Stomach (tissue), 19 donors: ENCODE data around the gene STMP1. TPM values are rescaled to one million over a fixed set of nuclear protein-coding genes. Genes with fewer than 3 reads are reported as not detected.

ENCODE experiments used
- DNase-seq, 2 donors: peaks; one replicate each; pipeline versions ENCODE4 v3.0.0 to v3.0.0-alpha.2; 2013 to 2019
- H3K27ac ChIP-seq, 5 donors: fragments of 200-600 bp in 4 of 5; sonication (generic) in 4 of 5; one replicate each; pipeline ENCODE4 v1.5.1; 2013 to 2019; ENCODE audit warnings: mild to moderate bottlenecking in 1 of 5, moderate library complexity in 1 of 5
- H3K27me3 ChIP-seq, 3 donors: fragments of 200-600 bp; sonication (generic); one replicate each; pipeline ENCODE4 v1.5.1; 2017 to 2019; ENCODE audit warnings: mixed run types in 1 of 3
- H3K36me3 ChIP-seq, 4 donors: fragments of 200-600 bp; sonication (generic); 1 replicate in 3 of 4; 2 replicates in 1 of 4; pipeline ENCODE4 v1.5.1; 2016 to 2019
- H3K4me1 ChIP-seq, 4 donors: fragments of 200-600 bp; sonication (generic); one replicate each; pipeline ENCODE4 v1.5.1; 2016 to 2019
- H3K4me3 ChIP-seq, 4 donors: fragments of 200-600 bp; sonication (generic) in 3 of 4; one replicate each; pipeline ENCODE4 v1.5.1; 2016 to 2019; ENCODE audit warnings: mild to moderate bottlenecking in 1 of 4
- H3K9me3 ChIP-seq, 4 donors: fragments of 200-600 bp; sonication (generic); one replicate each; pipeline ENCODE4 v1.5.1; 2016 to 2019
- EP300 ChIP-seq: sonication (generic); formaldehyde crosslinking; IDR thresholded peaks from one replicate; pipeline ENCODE4 v1.6.1; 2017; ENCODE audit warnings: antibody characterized with exemption
- POLR2A ChIP-seq, 4 donors: fragments of 450-650 bp; IDR thresholded peaks; one replicate each; pipeline ENCODE4 v1.6.1; 2016; ENCODE audit warnings: antibody characterized with exemption in 4 of 4, control low read depth in 2 of 4, mild to moderate bottlenecking in 1 of 4, moderate library complexity in 1 of 4
- POLR2AphosphoS5 ChIP-seq, 3 donors: sonication (generic); formaldehyde crosslinking; IDR thresholded peaks; one replicate each; pipeline ENCODE4 v1.6.1; 2016; ENCODE audit warnings: antibody characterized with exemption in 3 of 3
- WGBS, 5 donors: extraction: QIAGEN DNeasy Blood & Tissue Kit in 3 of 5; methylation state at CpG; one replicate each; pipeline versions ENCODE4 v1.1.5 to v1.1.7; 2013 to 2018; 5-methylcytosine and 5-hydroxymethylcytosine counted together
- intact Hi-C: fragments of 100-400 bp; cut with DNase I; formaldehyde crosslinking; loops from one replicate; pipeline ENCODE4 v1.15.1; 2023; ENCODE audit warnings: low total_unique reads
- long read RNA-seq, 10 donors: transcript quantifications; one replicate each; lab custom pipeline, GENCODE V29; 2026
- polyA plus RNA-seq, 3 donors: library from polyadenylated mRNA; stranded (reverse); fragments of 200-250 nt; gene quantifications; one replicate each; pipeline ENCODE4 v1.2.3, GENCODE V29; 2013
- total RNA-seq, 5 donors: library from RNA; depleted of rRNA; stranded (reverse); fragments of >200 nt; gene quantifications; one replicate each; pipeline versions ENCODE4 v1.1.0 to v1.2.3, GENCODE V29; 2014 to 2016
- TF ChIP-seq, protein P1 (sequence below), 7 experiments: fragments of 450-650 bp in 4 of 7; fragments of 200-600 bp in 3 of 7; sonication (generic) in 3 of 7; IDR thresholded peaks; one replicate each; pipeline ENCODE4 v1.5.1; 2016 to 2019; ENCODE audit warnings: antibody characterized with exemption in 7 of 7, control low read depth in 2 of 7, mild to moderate bottlenecking in 1 of 7
- donor health status: healthy with polysubstance abuse.
- donor health status: Bipolar disorder and iron deficiency.
- donor health status: healthy.

Gene STMP1
- total RNA-seq = 10 to 100 TPM in 4 of 5 donors, 1 to 10 TPM in 1; 3.5 to 20.7 (median 12.7) TPM
- polyA plus RNA-seq = 10 to 100 TPM; 29.9 to 42.0 (median 33.7) TPM
- long read RNA-seq, donor 1, transcript STMP1-202 (3 exons, 2,450 nt) = major isoform, 29 of 29 reads
- long read RNA-seq, donor 1, partial matches to known transcripts = 0 of 29 reads
- long read RNA-seq, donor 1, other reads (novel, unspliced or antisense) = 0 of 29 reads
- long read RNA-seq, donor 2, transcript STMP1-202 (3 exons, 2,450 nt) = major isoform, 25 of 25 reads
- long read RNA-seq, donor 2, partial matches to known transcripts = 0 of 25 reads
- long read RNA-seq, donor 2, other reads (novel, unspliced or antisense) = 0 of 25 reads
- long read RNA-seq, donor 3, transcript STMP1-202 (3 exons, 2,450 nt) = major isoform, 34 of 34 reads
- long read RNA-seq, donor 3, partial matches to known transcripts = 0 of 34 reads
- long read RNA-seq, donor 3, other reads (novel, unspliced or antisense) = 0 of 34 reads
- long read RNA-seq, donor 4, partial matches to known transcripts = 0 of 3 reads
- long read RNA-seq, donor 4, other reads (novel, unspliced or antisense) = 0 of 3 reads
- long read RNA-seq, donor 5, transcript STMP1-202 (3 exons, 2,450 nt) = major isoform, 45 of 51 reads
- long read RNA-seq, donor 5, partial matches to known transcripts = 5 of 51 reads
- long read RNA-seq, donor 5, other reads (novel, unspliced or antisense) = 0 of 51 reads
- long read RNA-seq, donor 6, transcript STMP1-202 (3 exons, 2,450 nt) = major isoform, 104 of 105 reads
- long read RNA-seq, donor 6, partial matches to known transcripts = 0 of 105 reads
- long read RNA-seq, donor 6, other reads (novel, unspliced or antisense) = 0 of 105 reads
- long read RNA-seq, donor 7, transcript STMP1-202 (3 exons, 2,450 nt) = major isoform, 57 of 57 reads
- long read RNA-seq, donor 7, partial matches to known transcripts = 0 of 57 reads
- long read RNA-seq, donor 7, other reads (novel, unspliced or antisense) = 0 of 57 reads
- long read RNA-seq, donor 8, transcript STMP1-202 (3 exons, 2,450 nt) = major isoform, 53 of 55 reads
- long read RNA-seq, donor 8, partial matches to known transcripts = 0 of 55 reads
- long read RNA-seq, donor 8, other reads (novel, unspliced or antisense) = 0 of 55 reads
- long read RNA-seq, donor 9, transcript STMP1-202 (3 exons, 2,450 nt) = major isoform, 40 of 57 reads
- long read RNA-seq, donor 9, partial matches to known transcripts = 17 of 57 reads
- long read RNA-seq, donor 9, other reads (novel, unspliced or antisense) = 0 of 57 reads
- long read RNA-seq, donor 10, transcript STMP1-202 (3 exons, 2,450 nt) = major isoform, 21 of 23 reads
- long read RNA-seq, donor 10, partial matches to known transcripts = 0 of 23 reads
- long read RNA-seq, donor 10, other reads (novel, unspliced or antisense) = 0 of 23 reads

DNA sequence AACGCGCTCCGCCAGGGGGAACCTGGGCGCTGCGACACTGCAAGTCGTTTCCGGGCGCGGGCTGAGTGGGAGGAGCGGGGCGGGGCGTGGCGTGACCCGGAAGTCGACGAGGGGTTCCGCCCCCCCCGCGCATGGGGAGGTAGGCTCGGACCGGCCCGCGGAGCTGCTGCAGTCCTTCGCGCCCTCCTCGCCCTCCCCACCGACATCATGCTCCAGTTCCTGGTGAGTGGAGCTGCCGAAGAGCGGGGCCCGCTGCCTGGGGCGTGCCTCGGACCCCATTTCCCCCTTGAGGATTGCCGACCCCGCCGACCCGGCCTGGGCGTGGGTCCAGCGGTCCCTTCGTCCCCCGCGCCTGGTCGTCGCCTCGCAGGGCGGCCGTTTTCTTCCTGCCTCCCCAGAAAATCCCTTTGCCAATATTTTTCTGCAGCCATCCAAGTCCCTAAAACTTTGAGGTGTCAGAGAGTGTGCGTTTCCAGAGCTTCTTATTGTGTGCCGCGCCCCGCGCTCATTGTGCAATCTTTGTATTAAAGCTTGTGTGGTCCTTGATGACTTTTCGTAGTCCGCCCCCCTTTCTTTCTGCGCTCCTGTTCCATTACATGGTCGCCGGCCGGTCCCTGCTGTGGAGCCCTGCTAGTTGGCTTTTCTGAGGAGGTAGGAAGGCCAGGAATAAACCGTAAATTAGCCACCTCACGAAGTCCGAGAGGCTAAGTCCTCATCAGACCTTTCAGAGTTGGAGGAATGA lies at the start of gene STMP1:
Gene STMP1, plus strand, starts transcription at position 142 of the 742 bp plus-strand sequence.
- WGBS, 5 donors = 0 to 1% (median 0%) methylated on average over 37 to 60 of the region's 60 CpGs
- H3K4me3 ChIP-seq = peak within 1 kb of the TSS; percentile 77 to 96 (median 84)
- peak; percentile 97 to 98 for DNase-seq
- peak within 1 kb of the TSS; percentile 90 to 96 (median 95) for H3K27ac ChIP-seq
- H3K9me3 ChIP-seq = no peaks in the 10 kb centered on the region
- H3K4me1 ChIP-seq = peaks cover 15 to 53% (median 31%) of the 10 kb centered on the region in 4 donors
- intact Hi-C loops = loop anchor here (10.0 kb wide), 1 partner anchor 322 kb away; no protein-coding TSS in a partner anchor
- TF ChIP-seq, protein P1, sequence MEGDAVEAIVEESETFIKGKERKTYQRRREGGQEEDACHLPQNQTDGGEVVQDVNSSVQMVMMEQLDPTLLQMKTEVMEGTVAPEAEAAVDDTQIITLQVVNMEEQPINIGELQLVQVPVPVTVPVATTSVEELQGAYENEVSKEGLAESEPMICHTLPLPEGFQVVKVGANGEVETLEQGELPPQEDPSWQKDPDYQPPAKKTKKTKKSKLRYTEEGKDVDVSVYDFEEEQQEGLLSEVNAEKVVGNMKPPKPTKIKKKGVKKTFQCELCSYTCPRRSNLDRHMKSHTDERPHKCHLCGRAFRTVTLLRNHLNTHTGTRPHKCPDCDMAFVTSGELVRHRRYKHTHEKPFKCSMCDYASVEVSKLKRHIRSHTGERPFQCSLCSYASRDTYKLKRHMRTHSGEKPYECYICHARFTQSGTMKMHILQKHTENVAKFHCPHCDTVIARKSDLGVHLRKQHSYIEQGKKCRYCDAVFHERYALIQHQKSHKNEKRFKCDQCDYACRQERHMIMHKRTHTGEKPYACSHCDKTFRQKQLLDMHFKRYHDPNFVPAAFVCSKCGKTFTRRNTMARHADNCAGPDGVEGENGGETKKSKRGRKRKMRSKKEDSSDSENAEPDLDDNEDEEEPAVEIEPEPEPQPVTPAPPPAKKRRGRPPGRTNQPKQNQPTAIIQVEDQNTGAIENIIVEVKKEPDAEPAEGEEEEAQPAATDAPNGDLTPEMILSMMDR (IDR thresholded peaks at IDR 0.05) = peak in 4 of 7 experiments; percentile 82 to 90 (median 87)
- peak; percentile 85 to 98 (median 95) for TF ChIP-seq POLR2AphosphoS5 (IDR thresholded peaks at IDR 0.05)
- no peak for TF ChIP-seq EP300
- peak in 1 of 4 donors; percentile 89 for TF ChIP-seq POLR2A (IDR thresholded peaks at IDR 0.05)
- H3K36me3 ChIP-seq = peaks cover 0 to 9% (median 0%) of the 10 kb centered on the region in 4 donors
- no peaks in the 10 kb centered on the region for H3K27me3 ChIP-seq

DNA sequence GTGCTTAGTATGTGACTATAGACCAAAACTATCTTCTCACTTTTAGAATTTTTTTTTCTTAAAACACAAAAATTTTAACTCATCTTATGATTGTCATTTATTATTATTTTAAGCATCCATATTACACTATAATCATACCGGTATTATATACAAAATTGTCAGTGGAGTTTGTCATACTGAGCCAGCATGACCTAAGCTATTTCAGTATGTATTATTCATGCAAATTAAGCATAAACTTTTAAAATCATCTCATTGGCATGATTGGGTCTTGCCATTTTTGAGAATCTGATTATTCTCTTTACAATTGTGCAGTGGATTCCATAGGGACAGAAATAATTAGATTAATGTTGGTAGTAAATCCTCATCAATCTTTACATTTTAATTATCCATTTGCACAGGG lies 46.2 kb upstream of the STMP1 start:
- intact Hi-C loops = no loop called here
- TF ChIP-seq POLR2A (IDR thresholded peaks at IDR 0.05) (no peak), POLR2AphosphoS5 (IDR thresholded peaks at IDR 0.05) (no peak), EP300 (no peak)
- TF ChIP-seq, protein P1 (IDR thresholded peaks at IDR 0.05) = no peak
- 96 to 100% (median 98%) methylated on average over 1 of the region's 1 CpG for WGBS, 5 donors

DNA sequence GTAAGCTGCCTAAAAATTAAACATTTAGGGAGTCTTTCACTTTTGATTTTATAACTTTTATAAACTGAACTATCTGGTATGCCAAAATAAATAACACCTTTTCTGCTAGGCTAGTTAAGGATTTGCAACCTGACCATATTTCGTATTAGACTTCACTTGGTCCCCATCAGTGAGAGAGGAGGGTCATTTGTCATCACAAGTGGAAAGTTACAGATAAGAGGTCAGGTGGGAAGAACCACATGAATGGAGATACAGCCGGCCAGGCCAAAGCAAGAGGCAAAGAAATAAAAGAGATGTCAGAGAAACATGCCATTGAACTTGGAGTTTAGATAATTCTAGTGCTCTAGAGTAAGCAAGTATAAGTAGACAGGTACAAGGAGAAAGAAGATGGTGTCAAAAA lies 44.5 kb upstream of the STMP1 start:
- no peak for DNase-seq
- peaks cover 0 to 5% (median 0%) of the 10 kb centered on the region in 4 donors for H3K4me1 ChIP-seq
- no peak overlapping the region for H3K4me3 ChIP-seq
- H3K9me3 ChIP-seq = no peaks in the 10 kb centered on the region
- H3K27me3 ChIP-seq = no peaks in the 10 kb centered on the region
- H3K36me3 ChIP-seq = peaks cover 24 to 88% (median 69%) of the 10 kb centered on the region in 4 donors
- 58 to 83% (median 74%) methylated on average over 2 of the region's 2 CpGs for WGBS, 5 donors
- intact Hi-C loops = no loop called here
- no peak overlapping the region for H3K27ac ChIP-seq
- TF ChIP-seq, protein P1 (IDR thresholded peaks at IDR 0.05) = no peak

More for the DNA sequence above, 46.2 kb upstream of the STMP1 start:
- H3K4me1 ChIP-seq = peaks cover 0 to 2% (median 0%) of the 10 kb centered on the region in 4 donors
- H3K4me3 ChIP-seq = no peak overlapping the region
- no peak for DNase-seq
- H3K27ac ChIP-seq = no peak overlapping the region
- peaks cover 24 to 92% (median 70%) of the 10 kb centered on the region in 4 donors for H3K36me3 ChIP-seq
- H3K9me3 ChIP-seq = no peaks in the 10 kb centered on the region
- no peaks in the 10 kb centered on the region for H3K27me3 ChIP-seq
